22Rv1 (cell line): ENCODE measurements around the gene THAP8.

Experiments used
- H3K27ac ChIP-seq: fragments of 450-650 bp; 2 replicates; pipeline ENCODE4 v1.5.1; 2017
- CTCF ChIP-seq: fragments of 450-650 bp; IDR thresholded peaks from 2 replicates; pipeline ENCODE4 v1.5.1; 2017; ENCODE audit warnings: mild to moderate bottlenecking
- ZFX ChIP-seq: fragments of 450-650 bp; IDR thresholded peaks from 2 replicates; pipeline ENCODE4 v1.6.1; 2017; ENCODE audit warnings: antibody characterized with exemption, borderline replicate concordance

The THAP8 gene

GRCh38 chr19:36006955-36007354 is 47.1 kb downstream of the THAP8 start:
- peak overlapping the region; percentile 93 for H3K27ac ChIP-seq
- no peak for TF ChIP-seq CTCF
- TF ChIP-seq ZFX, result no peak

- TF ChIP-seq CTCF (no peak), ZFX (no peak)
- H3K27ac ChIP-seq, result no peak overlapping the region
These were observed 50.8 kb downstream of the THAP8 start for GRCh38 chr19:36003284-36003683.

GRCh38 chr19:36001605-36002004 is 52.5 kb downstream of the THAP8 start:
- no peak overlapping the region for H3K27ac ChIP-seq
- TF ChIP-seq CTCF, result no peak
- TF ChIP-seq ZFX, result no peak

- TF ChIP-seq CTCF, result no peak
- TF ChIP-seq ZFX, result no peak
- peak overlapping the region; percentile 81; the same call in 1 of the 2 replicates for H3K27ac ChIP-seq
These were observed 57.3 kb downstream of the THAP8 start for GRCh38 chr19:35996777-35997176.

- TF ChIP-seq CTCF, result peak; percentile 24
- no peak for TF ChIP-seq ZFX
- H3K27ac ChIP-seq, result peak within 1 kb of the TSS; percentile 81
These were observed 58.8 kb downstream of the THAP8 start, which contains the start of gene SDHAF1 for GRCh38 chr19:35995048-35995993. TSS of gene SDHAF1 (plus strand) at chr19:35995188. CDS start at chr19:35995275, 87 bp downstream.

- H3K27ac ChIP-seq, result no peak overlapping the region
- 0 out of 2 replicates have a peak, but pooled peaks have one; percentile 17 for TF ChIP-seq CTCF
- no peak for TF ChIP-seq ZFX
These were observed 60.0 kb downstream of the THAP8 start for GRCh38 chr19:35993923-35994598.
